NCI-H128 (cell line): Measurements from ENCODE around the gene NXPH1.
A peak's percentile ranks its signal among the peaks of the same experiment; 100 is the strongest.

Source experiments
- DNase-seq: peaks from one replicate; lab custom pipeline; 2025; ENCODE audit not compliant: unreplicated experiment; lab: John Stamatoyannopoulos, UW

The NXPH1 gene

DNA sequence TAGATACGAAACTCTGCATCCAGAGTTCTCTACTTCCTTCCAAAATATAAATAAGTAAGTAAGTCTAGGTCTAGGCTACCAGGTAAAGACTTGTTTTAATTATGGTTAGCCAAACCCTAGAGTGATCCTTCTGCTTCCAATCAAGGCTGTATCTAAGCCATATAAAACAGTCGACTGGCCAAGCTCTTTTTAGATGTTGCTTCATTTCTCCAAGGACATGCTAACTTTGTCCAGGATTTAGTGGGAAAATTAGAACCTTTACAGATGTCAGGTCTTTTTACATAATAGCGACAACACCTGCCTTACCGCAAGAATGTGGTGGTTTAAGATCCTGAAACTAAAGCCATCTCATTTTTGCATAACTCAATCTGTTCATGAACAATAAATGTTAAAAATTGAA is 156.8 kb downstream of the NXPH1 start:
- no peak for DNase-seq

DNA sequence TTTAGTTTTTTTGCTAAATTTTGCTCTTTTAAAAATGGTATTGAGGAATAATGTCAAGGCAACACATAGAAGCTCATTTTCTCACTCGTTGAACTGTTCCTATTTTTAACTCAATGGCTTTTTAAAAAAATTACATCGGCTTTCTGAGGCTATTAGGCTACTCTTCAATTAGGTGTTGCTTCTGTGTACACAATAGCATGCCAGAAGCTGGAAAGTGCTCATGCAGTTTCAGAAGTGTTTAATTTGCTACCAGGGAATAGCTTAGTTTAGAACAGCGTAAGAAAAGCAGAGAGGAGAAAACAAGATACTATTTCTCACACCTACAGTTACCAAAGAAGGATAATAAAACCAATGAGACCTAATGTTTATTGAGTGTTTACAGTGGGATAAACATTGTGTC is 157.4 kb downstream of the NXPH1 start:
- peak; percentile 44 for DNase-seq

DNA sequence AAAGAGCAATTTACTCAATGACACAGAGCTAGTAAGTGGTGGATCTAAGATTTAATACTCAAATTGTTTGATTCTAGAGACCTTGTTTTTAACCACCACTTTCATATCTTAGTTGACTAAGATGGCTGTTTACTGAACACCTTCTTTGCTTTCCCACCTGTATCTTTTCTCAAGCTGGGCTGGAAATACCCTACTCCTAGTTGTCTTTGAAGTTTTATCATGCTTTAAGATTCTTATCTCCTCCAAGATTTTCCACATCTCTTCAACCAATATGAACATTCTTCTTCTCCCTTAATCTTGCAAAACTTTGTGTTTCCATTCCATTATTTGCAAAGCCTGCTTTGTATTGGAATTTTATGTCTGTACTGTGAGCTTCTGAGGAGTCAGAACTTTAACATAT is 157.9 kb downstream of the NXPH1 start:
- DNase-seq = no peak

DNA sequence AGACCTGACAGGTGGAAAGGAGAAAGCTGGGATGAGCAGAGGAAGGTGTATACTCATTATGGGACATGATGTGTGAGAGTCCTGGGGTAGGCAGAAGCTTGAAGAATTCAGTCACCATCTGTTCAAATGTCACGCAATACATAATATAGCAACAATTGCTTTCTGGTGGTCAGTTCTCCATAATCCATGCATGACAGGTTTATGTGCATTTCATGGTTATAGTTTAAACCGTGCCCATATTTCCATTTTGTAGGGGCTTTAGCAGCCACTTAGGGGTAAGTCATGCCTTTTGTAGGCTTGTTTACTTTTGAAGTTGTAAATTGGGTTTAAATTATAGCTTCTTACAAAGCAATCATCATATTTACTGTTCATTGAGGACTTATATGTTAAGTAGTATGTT is 158.8 kb downstream of the NXPH1 start:
- DNase-seq = no peak

DNA sequence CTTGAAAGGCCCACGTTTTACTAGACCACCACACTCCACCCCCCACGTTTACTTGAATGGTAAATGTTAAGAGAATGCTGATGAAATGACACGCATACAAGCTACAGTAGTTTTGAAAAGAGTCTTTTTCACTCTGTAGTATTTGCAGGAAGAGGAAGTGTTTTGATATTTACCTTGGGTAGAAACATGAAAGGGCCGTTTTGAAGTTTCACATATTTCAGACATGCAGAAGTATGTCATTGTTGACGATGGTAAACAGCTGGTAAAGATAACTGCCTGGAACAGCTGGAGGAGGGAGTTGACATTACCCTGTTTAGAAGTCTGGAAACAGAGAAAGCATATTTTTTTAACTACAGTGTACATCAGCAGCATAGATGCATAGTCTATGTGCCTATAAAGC is 160.7 kb downstream of the NXPH1 start:
- DNase-seq = no peak

DNA sequence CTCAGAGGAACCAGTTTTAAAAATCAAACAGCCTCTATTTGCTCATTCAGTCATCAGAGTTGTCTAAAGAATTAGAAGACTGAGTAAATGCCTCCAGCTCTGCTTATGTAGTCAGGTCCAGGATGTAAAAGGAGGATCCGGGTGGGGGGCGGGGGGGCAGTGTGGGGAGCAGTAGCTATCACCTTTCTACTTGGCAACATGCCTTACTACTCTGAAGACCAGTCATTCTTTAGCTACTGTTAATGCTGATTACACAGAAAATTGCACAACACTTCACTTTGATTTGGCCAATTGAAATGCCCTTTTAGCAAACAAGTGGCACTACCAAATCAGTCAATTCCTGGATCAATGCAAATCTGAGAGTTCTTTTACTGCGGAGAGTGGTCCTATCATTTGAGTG is 164.2 kb downstream of the NXPH1 start:
- peak; percentile 88 for DNase-seq

DNA sequence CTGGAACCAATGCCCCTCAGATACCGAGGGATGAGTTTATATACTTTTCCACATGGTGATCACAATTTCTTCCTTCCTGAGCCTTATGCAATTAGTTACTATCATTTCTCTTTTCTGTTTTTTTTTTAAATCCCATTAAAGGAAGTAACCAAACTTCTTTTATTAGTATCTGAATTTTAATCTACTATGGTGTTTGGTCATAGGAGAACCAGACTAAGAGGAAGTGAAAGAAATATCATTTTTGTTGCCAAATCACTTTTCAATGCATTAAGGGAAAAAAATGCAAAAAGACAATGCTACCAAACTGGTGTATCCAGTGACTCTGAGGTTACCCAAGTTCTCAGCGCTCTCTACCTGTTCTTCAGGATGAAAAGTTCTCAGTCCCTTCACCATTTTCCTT is 167.7 kb downstream of the NXPH1 start:
- no peak for DNase-seq

DNA sequence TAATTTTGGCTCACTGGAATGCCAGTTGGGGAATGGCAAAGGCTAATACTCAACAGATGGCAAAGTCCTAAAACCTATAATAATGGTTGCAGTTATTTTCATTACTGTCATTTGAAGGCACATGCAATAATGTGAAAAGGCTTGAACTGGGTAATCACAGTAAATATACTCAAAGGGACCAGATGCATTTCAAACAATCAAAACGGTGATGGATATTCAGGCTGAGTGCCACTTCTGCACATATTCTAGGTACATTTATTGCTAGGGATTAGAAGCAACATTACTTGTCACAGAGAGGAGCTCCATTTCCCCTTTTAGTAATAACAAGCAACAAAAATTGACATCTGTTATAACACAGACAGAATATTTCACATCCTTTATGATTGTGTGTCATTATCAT is 171.8 kb downstream of the NXPH1 start:
- DNase-seq = no peak

DNA sequence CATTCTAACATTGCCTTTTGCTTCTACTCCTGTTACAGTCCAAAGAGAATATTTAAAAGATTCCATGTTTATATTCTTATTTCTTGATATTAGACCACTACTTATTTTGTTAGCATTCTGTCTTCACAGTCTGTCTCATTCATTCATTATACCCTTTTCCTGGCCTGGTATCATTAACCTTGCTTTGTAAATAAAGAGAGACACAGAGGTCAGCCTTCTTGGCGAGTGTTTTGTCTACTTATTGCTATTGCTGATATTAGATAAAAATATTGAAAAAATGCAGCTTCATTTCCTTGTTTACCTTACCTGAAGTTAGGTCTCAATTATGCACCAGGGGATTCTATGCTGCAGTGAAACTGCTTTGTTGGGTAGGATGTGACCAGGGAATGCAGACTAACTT is 179.2 kb downstream of the NXPH1 start:
- DNase-seq = no peak

DNA sequence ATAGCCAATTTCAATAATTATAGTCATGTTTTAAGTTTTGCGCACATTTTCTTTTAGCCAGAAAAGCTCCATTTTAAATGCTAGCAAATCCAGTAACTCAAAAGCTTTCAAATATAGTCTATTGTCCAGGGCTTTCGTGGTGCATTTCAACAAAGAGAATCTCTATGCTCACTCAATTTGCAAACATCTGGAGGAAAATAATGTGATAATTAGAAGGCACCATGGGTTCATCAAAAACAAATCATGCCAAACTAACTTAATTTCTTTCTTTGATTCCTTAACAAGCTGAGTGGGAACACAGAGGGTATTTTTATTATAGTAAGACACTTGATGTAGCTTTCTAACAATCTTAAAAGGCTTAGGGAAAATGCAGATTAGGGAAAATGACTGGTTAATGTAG is 179.8 kb downstream of the NXPH1 start:
- no peak for DNase-seq

DNA sequence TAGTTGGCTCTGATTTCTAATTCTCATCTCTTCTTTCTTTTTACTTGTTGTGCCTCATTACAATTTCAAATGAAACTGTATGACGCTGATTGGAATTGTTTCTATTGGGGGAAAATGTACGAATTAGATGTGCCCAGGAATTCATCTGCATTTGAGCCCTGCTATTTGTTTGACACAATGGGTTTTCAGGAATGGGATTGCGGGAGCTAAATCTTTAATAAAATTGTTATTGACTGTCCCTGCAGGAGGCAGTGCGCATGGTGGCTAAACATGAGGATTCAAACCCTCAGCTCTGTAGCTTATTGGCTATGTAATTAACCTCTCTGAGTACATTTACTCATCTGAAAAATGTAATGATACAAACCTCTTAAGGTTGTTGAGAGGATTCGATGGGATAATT is 181.6 kb downstream of the NXPH1 start:
- DNase-seq = no peak

DNA sequence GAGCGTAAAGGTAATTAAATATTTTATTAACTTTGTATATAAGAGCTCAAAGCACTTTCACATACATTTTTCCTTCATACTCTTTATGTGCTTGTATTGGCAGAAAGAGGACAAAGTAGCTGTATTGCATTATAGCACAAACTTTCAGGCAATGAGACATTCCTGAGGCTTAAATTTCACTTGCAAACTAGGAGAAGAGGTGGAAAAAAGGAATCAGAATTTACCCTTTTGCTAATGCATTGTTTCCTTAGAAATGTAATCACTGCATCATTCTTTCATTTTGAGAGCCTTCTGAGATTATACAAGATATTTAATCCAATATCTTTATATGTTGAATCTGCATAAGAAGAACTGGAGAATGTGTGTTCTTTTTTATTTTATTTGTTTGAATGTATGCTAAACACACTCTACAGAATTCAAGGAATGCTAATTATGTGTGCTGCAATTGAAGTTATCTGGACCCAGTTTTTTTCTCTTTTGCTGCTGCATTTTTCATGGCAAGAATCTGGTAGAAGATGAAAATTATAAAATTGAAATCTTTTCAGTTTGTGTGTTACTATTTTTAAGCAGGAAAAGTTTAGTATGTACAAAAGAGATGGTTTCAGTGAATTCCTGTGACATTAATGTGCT is 185.1 kb downstream of the NXPH1 start:
- DNase-seq = no peak

DNA sequence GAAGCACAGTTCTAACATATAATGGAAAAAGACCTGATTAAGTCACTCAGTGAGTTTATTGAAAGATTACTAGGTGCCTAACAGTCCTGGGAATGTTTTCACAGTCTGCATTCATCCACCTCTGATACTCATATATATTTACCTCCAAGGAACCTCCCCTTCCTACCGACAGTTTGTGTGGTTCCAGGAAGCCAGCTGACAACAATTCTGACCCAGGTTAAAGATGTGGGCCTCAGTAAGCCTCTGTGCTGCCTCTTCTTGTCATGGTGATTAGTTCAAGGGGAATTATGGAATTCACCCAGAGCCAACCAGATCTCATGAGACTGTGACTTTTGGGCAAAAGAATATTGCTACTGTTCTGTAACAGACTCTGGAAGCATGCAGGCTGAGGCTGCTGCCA is 186.8 kb downstream of the NXPH1 start:
- DNase-seq = no peak

DNA sequence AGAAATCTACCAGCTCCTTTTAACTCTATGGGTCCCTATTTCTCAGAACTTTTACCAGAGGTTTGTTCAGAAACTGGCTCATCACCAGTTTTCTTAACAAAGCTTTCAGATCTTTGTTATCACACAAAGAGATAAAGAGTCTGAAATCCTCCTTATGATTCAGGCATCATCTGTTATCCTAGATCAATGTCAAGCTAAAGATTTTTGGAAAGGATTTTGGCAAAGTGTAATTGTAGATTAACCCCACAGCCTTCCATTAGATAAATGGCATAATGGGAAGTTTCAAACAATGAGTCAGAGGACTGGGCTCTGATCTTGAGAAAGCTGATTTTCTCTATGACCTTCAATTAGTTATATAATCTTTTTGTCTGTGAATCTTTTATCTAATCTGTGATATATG is 192.2 kb downstream of the NXPH1 start:
- no peak for DNase-seq

DNA sequence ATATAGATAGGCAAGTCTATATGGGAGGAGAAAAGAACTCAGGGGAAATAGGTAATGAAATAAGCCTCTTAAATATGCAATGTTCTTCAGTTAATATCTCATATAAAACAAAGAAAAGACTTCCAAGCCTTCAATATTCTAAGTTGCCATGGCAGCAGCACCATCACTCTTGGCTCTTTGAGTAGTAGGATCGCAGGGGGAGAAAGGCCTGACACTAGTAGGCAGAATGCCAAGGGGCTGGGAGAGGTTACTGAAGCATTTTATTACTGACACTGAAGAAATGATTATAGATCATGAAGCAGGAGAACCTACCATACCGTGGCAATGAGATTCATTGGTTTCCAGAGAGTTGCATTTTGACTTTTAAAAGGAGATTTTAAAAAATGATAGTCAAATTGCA is 193.9 kb downstream of the NXPH1 start:
- DNase-seq = peak; percentile 18

DNA sequence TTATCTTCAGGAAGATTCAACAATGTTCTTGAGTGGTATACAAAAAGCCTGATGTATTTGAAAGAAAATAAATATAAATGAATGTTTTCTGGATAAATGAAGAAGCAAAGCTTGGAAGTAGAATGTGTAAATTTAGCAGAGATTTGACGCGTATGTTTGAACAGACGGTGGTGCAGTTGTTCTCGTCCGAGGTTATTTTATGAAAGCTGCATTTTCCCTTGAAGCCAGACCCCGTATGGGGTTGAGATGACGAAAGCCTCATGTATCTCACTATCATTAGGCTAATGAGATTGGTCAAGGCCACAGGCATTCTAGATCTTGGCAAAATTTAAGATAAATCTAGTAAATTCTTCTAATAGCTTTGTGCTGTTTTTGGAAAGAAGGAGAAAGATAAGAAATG is 195.2 kb downstream of the NXPH1 start:
- no peak for DNase-seq

DNA sequence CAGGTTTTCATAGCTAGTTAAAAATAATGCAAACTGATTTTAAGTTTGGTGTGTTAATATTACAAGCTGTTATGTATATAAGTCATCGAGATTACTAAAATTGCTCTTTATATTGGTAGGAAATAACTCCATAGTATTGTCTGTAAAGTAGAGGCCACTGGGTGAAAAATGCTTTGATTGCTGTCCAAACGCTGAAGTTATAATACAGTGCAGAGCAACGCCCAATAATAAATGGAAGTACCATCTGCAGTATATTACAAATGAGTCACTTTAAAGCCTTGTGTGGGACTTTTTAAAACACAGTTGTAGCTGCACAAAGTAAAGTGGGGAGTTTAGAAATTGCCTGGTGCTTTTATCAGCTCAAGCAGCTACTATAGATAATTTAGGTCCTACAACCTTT is 196.1 kb downstream of the NXPH1 start:
- no peak for DNase-seq

DNA sequence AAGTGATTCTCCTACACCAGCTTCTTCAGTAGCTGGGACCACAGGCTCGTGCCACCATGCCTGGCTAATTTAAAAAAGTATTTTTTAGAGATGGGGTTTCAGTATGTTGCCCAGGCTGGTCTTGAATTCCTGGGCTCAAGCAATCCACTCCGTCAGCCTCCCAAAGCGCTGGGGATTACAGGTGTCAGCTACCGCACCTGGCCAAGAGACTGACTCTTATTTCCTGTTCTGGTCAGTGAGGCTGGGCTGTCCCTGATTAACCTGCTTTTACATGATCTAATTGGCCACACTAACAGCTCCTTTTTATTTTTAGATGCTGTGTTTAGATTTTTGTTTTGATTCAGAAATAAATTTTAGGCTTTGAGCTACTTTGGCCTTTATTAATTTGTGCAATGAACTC is 203.9 kb downstream of the NXPH1 start:
- DNase-seq = no peak

DNA sequence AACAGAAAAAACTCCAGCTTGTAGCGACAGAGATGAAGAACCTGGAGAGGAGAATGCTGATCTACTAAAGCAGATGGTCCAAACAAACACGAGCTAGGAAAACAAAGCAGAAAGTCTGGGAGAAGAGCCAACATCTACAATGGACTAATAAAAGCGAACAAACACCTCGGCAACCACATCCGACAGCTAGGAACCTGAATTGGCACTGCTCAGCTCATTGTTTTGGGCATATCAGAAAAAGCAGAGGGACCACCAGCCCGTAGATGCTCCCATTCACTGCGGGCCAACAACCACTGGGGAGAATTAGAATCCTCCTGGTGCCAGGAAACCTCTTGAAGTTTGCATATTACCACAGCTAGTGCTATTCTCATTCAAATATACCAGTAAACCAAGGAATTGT is 204.7 kb downstream of the NXPH1 start:
- DNase-seq = peak; percentile 80

DNA sequence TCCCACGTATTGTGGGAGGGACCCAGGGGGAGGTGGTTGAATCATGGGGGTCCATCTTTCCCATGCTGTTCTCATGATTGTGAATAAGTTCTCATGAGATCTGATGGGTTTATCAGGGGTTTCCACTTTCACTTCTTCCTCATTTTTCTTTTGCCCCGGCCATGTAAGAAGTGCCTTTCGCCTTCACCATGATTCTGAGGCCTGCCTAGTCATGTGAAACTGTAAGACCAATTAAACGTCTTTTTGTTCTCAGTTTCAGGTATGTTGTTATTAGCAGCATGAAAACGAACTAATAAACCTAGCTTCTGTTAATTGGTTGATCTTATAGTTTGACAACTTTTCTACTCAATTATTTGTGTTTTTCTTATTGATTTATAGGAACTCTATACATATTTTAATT is 206.3 kb downstream of the NXPH1 start:
- no peak for DNase-seq

DNA sequence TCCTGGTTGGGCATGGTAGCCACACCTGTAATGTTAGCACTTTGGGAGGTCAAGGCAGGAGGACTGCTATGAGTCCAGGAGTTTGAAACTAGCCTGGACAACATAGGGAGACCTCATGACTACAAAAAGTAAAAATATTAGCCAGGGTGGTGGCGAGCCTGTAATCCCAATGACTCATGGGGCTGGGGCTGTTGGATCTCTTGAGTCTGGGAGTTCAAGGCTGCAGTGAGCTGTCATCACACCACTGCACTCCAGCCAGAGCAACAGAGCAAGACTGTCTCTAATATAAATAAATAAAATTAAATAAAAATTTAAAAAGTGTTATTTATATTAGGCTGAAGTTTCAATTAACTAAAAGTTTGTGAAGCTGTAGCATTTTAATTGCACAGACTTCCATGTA is 207.3 kb downstream of the NXPH1 start:
- DNase-seq = no peak

DNA sequence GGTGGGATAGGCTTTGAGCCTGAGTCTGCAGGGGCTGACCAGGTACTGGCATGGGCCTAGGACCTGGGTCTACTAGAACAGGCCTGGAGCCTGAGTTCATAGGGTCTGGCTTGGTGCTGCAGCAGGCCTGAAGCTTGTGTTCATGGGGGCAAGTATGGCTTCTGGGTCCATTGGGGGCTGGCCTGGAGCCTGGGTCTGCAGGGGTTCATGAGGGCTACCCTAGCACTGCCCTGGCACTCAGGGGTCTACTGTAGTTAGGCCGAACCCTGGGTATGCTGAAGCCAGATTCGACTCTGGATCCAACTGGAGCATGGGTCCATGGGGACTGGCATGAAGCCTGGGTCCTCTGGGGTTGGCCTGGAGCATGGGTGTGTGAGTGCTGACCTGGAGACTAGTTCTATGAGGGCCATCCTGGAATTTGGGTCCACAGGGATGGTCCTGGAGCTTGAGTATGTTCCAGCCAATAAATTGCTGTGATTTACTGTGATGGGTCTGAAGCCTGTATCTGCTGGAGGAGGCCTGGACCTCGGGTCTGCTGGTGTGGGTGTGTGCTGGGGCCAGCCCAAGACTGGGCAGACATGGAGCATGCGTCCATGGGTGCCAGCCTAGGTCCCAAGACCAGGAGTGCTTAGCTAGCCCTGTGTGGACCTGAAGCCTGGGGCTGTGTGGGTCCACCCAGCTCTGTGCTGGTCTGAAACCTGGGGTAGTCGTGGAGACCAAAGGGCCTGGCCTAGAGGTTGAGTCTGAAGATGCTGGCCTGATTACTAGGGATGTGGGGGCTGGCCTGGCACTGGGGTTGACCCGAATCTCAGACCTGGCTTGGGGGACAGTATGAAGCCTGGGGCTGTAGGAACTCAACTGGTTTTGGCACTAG is 235.5 kb downstream of the NXPH1 start:
- DNase-seq = no peak

DNA sequence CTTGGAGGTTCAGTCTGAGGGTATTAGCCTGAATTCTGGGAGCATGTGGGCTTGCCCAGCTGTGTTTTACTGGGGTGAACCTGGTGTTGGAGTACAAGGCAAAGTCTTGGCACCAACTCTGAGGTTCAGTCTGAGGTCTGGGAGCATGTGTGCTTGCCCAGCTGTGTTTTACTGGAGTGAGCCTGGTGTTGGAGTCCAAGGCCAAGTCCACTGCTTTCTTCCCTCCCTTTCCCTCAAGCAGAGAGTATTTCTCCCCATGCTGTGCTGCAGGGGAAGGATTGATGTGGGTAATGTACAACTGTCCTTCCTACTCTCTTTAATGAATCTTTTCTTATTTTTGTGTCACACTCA is 236.1 kb downstream of the NXPH1 start:
- no peak for DNase-seq
